Keratinocyte (primary cell): ENCODE results near the gene RNF13. TPM values are rescaled to one million over a fixed set of nuclear protein-coding genes. Genes with fewer than 3 reads are reported as not detected.

ENCODE experiments used
- DNase-seq: peaks from one replicate; pipeline ENCODE4 v3.0.0-alpha.2; 2011; ENCODE audit warnings: low read depth, missing footprints, low spot score
- FAIRE-seq: peaks from 2 replicates; lab custom pipeline; 2011; peaks lifted over from hg19 to GRCh38; lab: Jason Lieb, UNC
- H2AFZ ChIP-seq: 2 replicates; pipeline ENCODE4 v1.6.0; 2012; ENCODE audit warnings: low read length, control low read depth, inconsistent platforms; ENCODE audit not compliant: control insufficient read depth
- H3K27ac ChIP-seq: 2 replicates; pipeline ENCODE4 v1.5.1; 2011; ENCODE audit warnings: low read length; ENCODE audit not compliant: control insufficient read depth, insufficient read depth
- H3K27me3 ChIP-seq: 3 replicates; pipeline ENCODE4 v1.6.0; 2011; ENCODE audit warnings: low read length; ENCODE audit not compliant: control insufficient read depth, insufficient read depth; ENCODE audit errors: extremely low read depth
- H3K36me3 ChIP-seq, 2 experiments: 2 replicates in 1 of 2; 3 replicates in 1 of 2; pipeline ENCODE4 v1.5.1; 2011; ENCODE audit warnings: low read length in 2 of 2, mild to moderate bottlenecking in 1 of 2; ENCODE audit not compliant: control insufficient read depth in 2 of 2, insufficient read depth in 2 of 2; ENCODE audit errors: extremely low read depth in 1 of 2
- H3K4me1 ChIP-seq: 3 replicates; pipeline ENCODE4 v1.5.1; 2011; ENCODE audit warnings: low read length; ENCODE audit not compliant: control insufficient read depth, insufficient read depth; ENCODE audit errors: extremely low read depth
- H3K4me2 ChIP-seq: 3 replicates; pipeline ENCODE4 v1.6.0; 2011; ENCODE audit warnings: low read depth, low read length; ENCODE audit not compliant: control insufficient read depth, insufficient read depth; ENCODE audit errors: extremely low read depth
- H3K4me3 ChIP-seq, 3 experiments: fragments of 200-600 bp in 1 of 3; sonication (generic) in 1 of 3; 2 replicates in 2 of 3; 3 replicates in 1 of 3; pipeline ENCODE4 v1.5.1; 2011 to 2016; ENCODE audit warnings: low read length in 3 of 3, mild to moderate bottlenecking in 3 of 3, control low read depth in 2 of 3, inconsistent platforms in 1 of 3, low read depth in 1 of 3, mixed read lengths in 1 of 3, mixed run types in 1 of 3, moderate library complexity in 1 of 3; ENCODE audit not compliant: control insufficient read depth in 2 of 3, insufficient read depth in 2 of 3; ENCODE audit errors: extremely low read depth in 1 of 3
- H3K79me2 ChIP-seq: 2 replicates; pipeline ENCODE4 v1.6.0; 2012; ENCODE audit warnings: low read length; ENCODE audit not compliant: control insufficient read depth, insufficient read depth
- H3K9ac ChIP-seq: 3 replicates; pipeline ENCODE4 v1.6.0; 2011; ENCODE audit warnings: low read length; ENCODE audit not compliant: control insufficient read depth, insufficient read depth; ENCODE audit errors: extremely low read depth
- H3K9me1 ChIP-seq: 3 replicates; pipeline ENCODE4 v1.6.0; 2011; ENCODE audit warnings: low read length; ENCODE audit not compliant: control insufficient read depth, insufficient read depth; ENCODE audit errors: extremely low read depth
- H3K9me3 ChIP-seq: 2 replicates; pipeline ENCODE4 v1.5.1; 2012; ENCODE audit warnings: low read depth, low read length; ENCODE audit not compliant: control insufficient read depth
- H4K20me1 ChIP-seq: 3 replicates; pipeline ENCODE4 v1.6.0; 2011; ENCODE audit warnings: low read length; ENCODE audit not compliant: control insufficient read depth, insufficient read depth; ENCODE audit errors: extremely low read depth
- EZH2 ChIP-seq: IDR thresholded peaks from one replicate; pipeline ENCODE4 v1.6.1; 2012; ENCODE audit warnings: inconsistent platforms, mild to moderate bottlenecking, low read length, moderate library complexity
- dilution Hi-C: fragments of 300-500 bp; cut with MboI; formaldehyde crosslinking; loops from one replicate; pipeline ENCODE4 v1.7.0; 2020; ENCODE audit warnings: low sequenced_read_pairs; ENCODE audit not compliant: extremely low pct_ligation_motif_present
- polyA plus RNA-seq, 5 experiments: library from polyadenylated mRNA; depleted of rRNA in 3 of 5; stranded (reverse) in 3 of 5; stranded (forward) in 1 of 5; unstranded in 1 of 5; fragments of >200 nt; gene quantifications; 1 replicate in 1 of 5; 2 replicates in 3 of 5; 3 replicates in 1 of 5; pipeline versions ENCODE4 v1.2.1 to v1.2.3, GENCODE V29; 2011 to 2012; ENCODE audit warnings: missing spikeins in 2 of 5, low read depth in 1 of 5, low replicate concordance in 1 of 5
- TF ChIP-seq, protein P1 (sequence below), 3 experiments: IDR thresholded peaks in 1 of 3; conservative IDR thresholded peaks in 1 of 3; optimal IDR thresholded peaks in 1 of 3; 2 replicates in 2 of 3; 3 replicates in 1 of 3; pipeline versions ENCODE3 to v1.5.1; 2011; ENCODE audit warnings: low read length in 3 of 3, mild to moderate bottlenecking in 3 of 3, moderate library complexity in 2 of 3, control low read depth in 1 of 3, inconsistent platforms in 1 of 3; ENCODE audit not compliant: insufficient read depth in 2 of 3; ENCODE audit errors: extremely low read depth in 1 of 3

Gene RNF13
- polyA plus RNA-seq, 1 donor (not counting 4 experiments of a cell fraction or from before 2014, with no cell fraction given): 57.4 TPM

DNA sequence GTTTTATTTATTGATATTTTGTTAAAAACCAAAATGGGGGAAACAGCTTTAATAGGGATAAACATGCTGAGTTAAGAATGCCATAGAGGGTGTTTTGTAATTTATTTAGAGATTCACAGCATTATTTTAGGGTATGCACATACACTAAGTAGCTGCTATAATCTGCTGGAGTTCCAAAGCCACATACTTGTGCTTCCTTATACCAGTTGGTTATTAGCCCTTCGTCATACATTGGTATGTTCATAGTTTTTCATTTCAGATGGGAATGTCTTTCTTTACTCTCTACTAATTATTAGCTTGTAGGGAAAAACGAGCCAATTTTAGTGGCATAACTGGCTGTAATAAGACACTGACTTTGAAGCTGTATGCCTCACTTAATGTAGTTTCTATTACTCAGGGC lies 82.8 kb downstream of the RNF13 start:
- dilution Hi-C loops: no loop called here
- DNase-seq: no peak
- Histone ChIP-seq H4K20me1 (no peaks in the 10 kb centered on the region), H3K27ac (no peak overlapping the region), H3K4me3 (no peak overlapping the region), H3K4me2 (no peak overlapping the region), H3K9me3 (no peaks in the 10 kb centered on the region), H3K4me1 (no peaks in the 10 kb centered on the region), H3K9me1 (no peaks in the 10 kb centered on the region), H2AFZ (no peak overlapping the region), H3K27me3 (no peaks in the 10 kb centered on the region), H3K36me3 (no peaks in the 10 kb centered on the region), H3K79me2 (no peaks in the 10 kb centered on the region), H3K9ac (no peak overlapping the region)
- no peak for TF ChIP-seq EZH2
- TF ChIP-seq, protein P1, sequence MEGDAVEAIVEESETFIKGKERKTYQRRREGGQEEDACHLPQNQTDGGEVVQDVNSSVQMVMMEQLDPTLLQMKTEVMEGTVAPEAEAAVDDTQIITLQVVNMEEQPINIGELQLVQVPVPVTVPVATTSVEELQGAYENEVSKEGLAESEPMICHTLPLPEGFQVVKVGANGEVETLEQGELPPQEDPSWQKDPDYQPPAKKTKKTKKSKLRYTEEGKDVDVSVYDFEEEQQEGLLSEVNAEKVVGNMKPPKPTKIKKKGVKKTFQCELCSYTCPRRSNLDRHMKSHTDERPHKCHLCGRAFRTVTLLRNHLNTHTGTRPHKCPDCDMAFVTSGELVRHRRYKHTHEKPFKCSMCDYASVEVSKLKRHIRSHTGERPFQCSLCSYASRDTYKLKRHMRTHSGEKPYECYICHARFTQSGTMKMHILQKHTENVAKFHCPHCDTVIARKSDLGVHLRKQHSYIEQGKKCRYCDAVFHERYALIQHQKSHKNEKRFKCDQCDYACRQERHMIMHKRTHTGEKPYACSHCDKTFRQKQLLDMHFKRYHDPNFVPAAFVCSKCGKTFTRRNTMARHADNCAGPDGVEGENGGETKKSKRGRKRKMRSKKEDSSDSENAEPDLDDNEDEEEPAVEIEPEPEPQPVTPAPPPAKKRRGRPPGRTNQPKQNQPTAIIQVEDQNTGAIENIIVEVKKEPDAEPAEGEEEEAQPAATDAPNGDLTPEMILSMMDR (optimal IDR thresholded peaks at IDR 0.05 in 1 of 3, IDR thresholded peaks at IDR 0.05 in 1 of 3, conservative IDR thresholded peaks at IDR 0.05 in 1 of 3; ENCODE audit: extremely low read depth in 1 of 3, insufficient read depth in 2 of 3, low read length in 3 of 3): no peak
- FAIRE-seq: no peak

GRCh38 chr3:149898771-149899170 lies 85.8 kb downstream of the RNF13 start:
- no peaks in the 10 kb centered on the region for H3K9me3 ChIP-seq
- no peak overlapping the region for H3K9ac ChIP-seq
- H3K4me1 ChIP-seq: no peaks in the 10 kb centered on the region
- no peak overlapping the region for H3K27ac ChIP-seq
- TF ChIP-seq, protein P1 (optimal IDR thresholded peaks at IDR 0.05 in 1 of 3, IDR thresholded peaks at IDR 0.05 in 1 of 3, conservative IDR thresholded peaks at IDR 0.05 in 1 of 3; ENCODE audit: extremely low read depth in 1 of 3, insufficient read depth in 2 of 3, low read length in 3 of 3): no peak
- H3K79me2 ChIP-seq: no peaks in the 10 kb centered on the region
- H3K27me3 ChIP-seq: no peaks in the 10 kb centered on the region
- H3K36me3 ChIP-seq: no peaks in the 10 kb centered on the region
- no peak overlapping the region for H3K4me3 ChIP-seq
- no peak overlapping the region for H3K4me2 ChIP-seq
- no peak for FAIRE-seq
- dilution Hi-C loops: no loop called here
- no peaks in the 10 kb centered on the region for H4K20me1 ChIP-seq
- DNase-seq: no peak
- no peak overlapping the region for H2AFZ ChIP-seq
- H3K9me1 ChIP-seq: no peaks in the 10 kb centered on the region
